GM21529 (cell line): ENCODE results near the gene HERPUD2.
"Not testable (repeated sequence)": the region's sequence is repeated elsewhere in the genome, so short reads cannot be mapped to it uniquely, and the experiment has no call there.

Experiments
- ATAC-seq: cut with Tn5 transposase; IDR thresholded peaks from one replicate; pipeline ENCODE4 v1.9.1; 2021; ENCODE audit not compliant: unreplicated experiment

Gene HERPUD2

GRCh38 chr7:35623381-35623780, 71.6 kb downstream of the HERPUD2 start:
- ATAC-seq = no peak

- no peak for ATAC-seq
Observed at GRCh38 chr7:35619863-35620262, 75.1 kb downstream of the HERPUD2 start.

- no peak for ATAC-seq
Observed at GRCh38 chr7:35617041-35617440, 77.9 kb downstream of the HERPUD2 start.

GRCh38 chr7:35613150-35613549, 81.8 kb downstream of the HERPUD2 start:
- ATAC-seq = no peak

GRCh38 chr7:35605760-35606159, 89.2 kb downstream of the HERPUD2 start:
- no peak for ATAC-seq

GRCh38 chr7:35604595-35604994, 90.3 kb downstream of the HERPUD2 start:
- ATAC-seq = no peak

GRCh38 chr7:35599645-35600044, 95.3 kb downstream of the HERPUD2 start:
- no peak for ATAC-seq

- no peak for ATAC-seq
Observed at GRCh38 chr7:35599061-35599460, 95.9 kb downstream of the HERPUD2 start.

GRCh38 chr7:35596061-35596460, 98.9 kb downstream of the HERPUD2 start:
- no peak for ATAC-seq

- no peak for ATAC-seq
Observed at GRCh38 chr7:35593899-35594298, 101.0 kb downstream of the HERPUD2 start.

GRCh38 chr7:35588647-35589046, 106.3 kb downstream of the HERPUD2 start:
- ATAC-seq = no peak

GRCh38 chr7:35584990-35585389, 109.9 kb downstream of the HERPUD2 start:
- ATAC-seq = no peak

GRCh38 chr7:35584533-35584932, 110.4 kb downstream of the HERPUD2 start:
- ATAC-seq = not testable (repeated sequence)
